ENCODE results near the gene PARVB. TPM values are rescaled to one million over a fixed set of nuclear protein-coding genes. Genes with fewer than 3 reads are reported as not detected.

PARVB gene
- total and polyA plus RNA-seq, 2 of the 8 experiments (the other 6 are each of a cell fraction or from before 2014, with no cell fraction given): 14.5 to 18.6 TPM

DNA sequence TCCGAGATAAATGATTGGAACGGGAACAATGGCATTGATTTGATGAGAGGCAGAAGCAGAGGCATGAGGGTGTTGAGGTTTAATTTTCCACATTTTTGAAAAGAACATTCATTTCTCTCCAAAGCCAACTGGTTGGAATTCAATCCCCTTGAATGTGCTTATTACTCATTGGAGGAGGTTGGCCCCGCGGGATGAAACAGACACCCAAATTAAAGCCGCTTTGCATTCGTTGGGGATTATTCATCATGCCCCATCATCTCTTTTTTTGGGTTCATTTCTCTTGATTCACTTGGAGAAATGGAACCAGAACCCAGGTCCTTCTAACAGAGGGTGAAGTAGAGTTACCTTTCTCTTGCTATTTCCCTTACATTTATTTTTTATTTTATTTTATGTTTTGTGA is 109.1 kb downstream of the PARVB start:
- H4K5ac ChIP-seq (ENCODE audit: insufficient read length, low read depth, low read length): no peak overlapping the region
- no peak overlapping the region for H3K56ac ChIP-seq (replicated peaks; ENCODE audit: insufficient read length, low read depth, low read length)
- no peak for TF ChIP-seq SUZ12 (IDR thresholded peaks at IDR 0.05; ENCODE audit: low read length)
- TF ChIP-seq RAD21 (IDR thresholded peaks at IDR 0.05 in 1 of 2, conservative IDR thresholded peaks at IDR 0.05 in 1 of 2; ENCODE audit: low read depth in 2 of 2, low read length in 2 of 2): no peak
- no peak for TF ChIP-seq BACH1 (IDR thresholded peaks at IDR 0.05; ENCODE audit: low read length)
- TF ChIP-seq, protein P1, sequence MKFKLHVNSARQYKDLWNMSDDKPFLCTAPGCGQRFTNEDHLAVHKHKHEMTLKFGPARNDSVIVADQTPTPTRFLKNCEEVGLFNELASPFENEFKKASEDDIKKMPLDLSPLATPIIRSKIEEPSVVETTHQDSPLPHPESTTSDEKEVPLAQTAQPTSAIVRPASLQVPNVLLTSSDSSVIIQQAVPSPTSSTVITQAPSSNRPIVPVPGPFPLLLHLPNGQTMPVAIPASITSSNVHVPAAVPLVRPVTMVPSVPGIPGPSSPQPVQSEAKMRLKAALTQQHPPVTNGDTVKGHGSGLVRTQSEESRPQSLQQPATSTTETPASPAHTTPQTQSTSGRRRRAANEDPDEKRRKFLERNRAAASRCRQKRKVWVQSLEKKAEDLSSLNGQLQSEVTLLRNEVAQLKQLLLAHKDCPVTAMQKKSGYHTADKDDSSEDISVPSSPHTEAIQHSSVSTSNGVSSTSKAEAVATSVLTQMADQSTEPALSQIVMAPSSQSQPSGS (IDR thresholded peaks at IDR 0.05; ENCODE audit: low read length): no peak
- DNase-seq (ENCODE audit: low read depth in 1 of 2, low spot score in 2 of 2): no peak
- H3K18ac ChIP-seq (ENCODE audit: extremely low read depth, low read length): no peak overlapping the region
- H3K4me2 ChIP-seq (ENCODE audit: insufficient read depth in 1 of 2, low read depth in 2 of 2, low read length in 2 of 2): no peak overlapping the region
- no peak overlapping the region for H2AK5ac ChIP-seq (ENCODE audit: low read depth, low read length)
- no peak for FAIRE-seq
- peaks cover 0 to 8% (median 4%) of the 10 kb centered on the region in 4 experiments; a peak in 4 of 7 replicates for H3K4me1 ChIP-seq (replicated peaks in 1 of 4; ENCODE audit: control insufficient read depth in 3 of 4, insufficient read depth in 4 of 4, low read length in 3 of 4)
- no peaks in the 10 kb centered on the region for H3K79me1 ChIP-seq (ENCODE audit: low read depth, low read length)
- no peak overlapping the region for H2BK120ac ChIP-seq (replicated peaks; ENCODE audit: low read depth, low read length)
- H3K79me2 ChIP-seq (ENCODE audit: control insufficient read depth in 1 of 2, insufficient read depth in 2 of 2, low read length in 2 of 2): no peaks in the 10 kb centered on the region
- H3K36me3 ChIP-seq (ENCODE audit: control insufficient read depth in 2 of 4, insufficient read depth in 4 of 4, low read length in 3 of 4): no peaks in the 10 kb centered on the region
- no peak overlapping the region for H3K14ac ChIP-seq (ENCODE audit: insufficient read length)
- H3K23me2 ChIP-seq (ENCODE audit: low read depth, low read length): no peaks in the 10 kb centered on the region
- peaks cover 12 to 17% of the 10 kb centered on the region in 2 experiments; a peak in 3 of 4 replicates for H3K9me3 ChIP-seq (ENCODE audit: insufficient read depth in 2 of 2, low read depth in 1 of 2, low read length in 1 of 2)
- no peaks in the 10 kb centered on the region for H3K27me3 ChIP-seq (replicated peaks in 1 of 4; ENCODE audit: control insufficient read depth in 3 of 4, extremely low read depth in 1 of 4, insufficient read depth in 3 of 4, low read length in 3 of 4)
- H3K27ac ChIP-seq (ENCODE audit: low read depth, low read length): no peak overlapping the region
- H3K9ac ChIP-seq (replicated peaks in 1 of 4; ENCODE audit: extremely low read depth in 1 of 4, low read depth in 3 of 4, low read length in 3 of 4): no peak overlapping the region
- no peak overlapping the region for H4K8ac ChIP-seq (ENCODE audit: extremely low read depth, insufficient read depth, low read length)
- 92% methylated on average over 6 of the region's 6 CpGs; no CpG with 5 or more reads in 1 of the 2 experiments for WGBS, 2 experiments (ENCODE audit: extremely low coverage in 1 of 2, insufficient coverage in 1 of 2, insufficient read length in 1 of 2, insufficient replicate concordance in 2 of 2, low coverage in 1 of 2, low lambda C conversion rate in 2 of 2, missing lambda C conversion rate in 1 of 2)
- H2BK5ac ChIP-seq (ENCODE audit: low read depth, low read length): no peak overlapping the region
- no peak overlapping the region for H3K4ac ChIP-seq (replicated peaks; ENCODE audit: insufficient read length, low read depth, low read length)
- H4K91ac ChIP-seq (replicated peaks; ENCODE audit: insufficient read length, low read length): no peak overlapping the region
- H2BK20ac ChIP-seq (ENCODE audit: low read length): no peak overlapping the region
- POLR2A ChIA-PET (ENCODE audit: partially characterized antibody): no interaction called here
- no peak overlapping the region for H3K23ac ChIP-seq (ENCODE audit: insufficient read length)
- H3K4me3 ChIP-seq (ENCODE audit: extremely low read depth in 1 of 4, insufficient read depth in 2 of 4, low read depth in 3 of 4, low read length in 4 of 4): no peak overlapping the region
- no peaks in the 10 kb centered on the region for H4K20me1 ChIP-seq (replicated peaks in 1 of 2; ENCODE audit: control insufficient read depth in 1 of 2, insufficient read depth in 2 of 2, low read length in 2 of 2)
- CTCF ChIA-PET (ENCODE audit: partially characterized antibody): interaction anchor here (1.2 to 1.3 kb wide), 2 partner anchors 14 to 80 kb away, joined by 4 read pairs; no protein-coding TSS in a partner anchor
- no peak overlapping the region for H2BK12ac ChIP-seq (ENCODE audit: low read depth, low read length)
- H2AFZ ChIP-seq (ENCODE audit: low read length): no peak overlapping the region
- H2BK15ac ChIP-seq (ENCODE audit: low read length): no peak overlapping the region
